ENCODE results near the gene XIRP2.

DNA sequence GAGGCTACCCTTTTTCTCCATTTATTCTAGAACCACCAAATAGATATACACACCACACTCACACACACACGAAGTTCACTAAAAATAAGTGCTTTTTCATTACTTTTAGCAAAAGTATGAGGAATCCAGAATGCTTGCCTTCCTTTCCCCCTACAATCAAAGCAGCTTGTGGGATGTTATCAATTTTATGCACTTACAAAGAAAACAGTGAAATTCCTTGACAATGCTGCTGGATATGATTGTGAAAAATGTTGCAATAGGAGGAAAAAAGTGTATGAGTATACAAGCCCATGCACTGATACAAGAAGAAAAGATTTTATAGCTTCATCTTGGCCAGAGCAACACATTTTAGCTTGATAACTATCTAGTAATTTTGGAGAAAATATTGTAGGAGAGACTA lies 269.2 kb downstream of the XIRP2 start:
- TF ChIP-seq, protein P1, sequence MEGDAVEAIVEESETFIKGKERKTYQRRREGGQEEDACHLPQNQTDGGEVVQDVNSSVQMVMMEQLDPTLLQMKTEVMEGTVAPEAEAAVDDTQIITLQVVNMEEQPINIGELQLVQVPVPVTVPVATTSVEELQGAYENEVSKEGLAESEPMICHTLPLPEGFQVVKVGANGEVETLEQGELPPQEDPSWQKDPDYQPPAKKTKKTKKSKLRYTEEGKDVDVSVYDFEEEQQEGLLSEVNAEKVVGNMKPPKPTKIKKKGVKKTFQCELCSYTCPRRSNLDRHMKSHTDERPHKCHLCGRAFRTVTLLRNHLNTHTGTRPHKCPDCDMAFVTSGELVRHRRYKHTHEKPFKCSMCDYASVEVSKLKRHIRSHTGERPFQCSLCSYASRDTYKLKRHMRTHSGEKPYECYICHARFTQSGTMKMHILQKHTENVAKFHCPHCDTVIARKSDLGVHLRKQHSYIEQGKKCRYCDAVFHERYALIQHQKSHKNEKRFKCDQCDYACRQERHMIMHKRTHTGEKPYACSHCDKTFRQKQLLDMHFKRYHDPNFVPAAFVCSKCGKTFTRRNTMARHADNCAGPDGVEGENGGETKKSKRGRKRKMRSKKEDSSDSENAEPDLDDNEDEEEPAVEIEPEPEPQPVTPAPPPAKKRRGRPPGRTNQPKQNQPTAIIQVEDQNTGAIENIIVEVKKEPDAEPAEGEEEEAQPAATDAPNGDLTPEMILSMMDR (IDR thresholded peaks at IDR 0.05; ENCODE audit: low read depth, low read length, missing input control): no peak
- TF ChIP-seq RAD21 (IDR thresholded peaks at IDR 0.05) (no peak), GABPA (IDR thresholded peaks at IDR 0.05 in 1 of 2, conservative IDR thresholded peaks at IDR 0.05 in 1 of 2) (no peak), EGR1 (IDR thresholded peaks at IDR 0.05; ENCODE audit: low read depth in 2 of 2) (no peak)

Data from liver (tissue), 3 donors.